AG08396 (cell line): ENCODE data around the gene DIPK1A.
"Not testable (repeated sequence)": the region's sequence is repeated elsewhere in the genome, so short reads cannot be mapped to it uniquely, and the experiment has no call there.

Source experiments
- DNase-seq: peaks from one replicate; pipeline ENCODE4 v3.0.0; 2012; ENCODE audit warnings: low spot score, mixed read lengths

DIPK1A gene

GRCh38 chr1:92980732-92981647 is 19.7 kb upstream of the DIPK1A start:
- no peak for DNase-seq

- no peak for DNase-seq
These were observed 14.4 kb upstream of the DIPK1A start for GRCh38 chr1:92975551-92976232.

DNA sequence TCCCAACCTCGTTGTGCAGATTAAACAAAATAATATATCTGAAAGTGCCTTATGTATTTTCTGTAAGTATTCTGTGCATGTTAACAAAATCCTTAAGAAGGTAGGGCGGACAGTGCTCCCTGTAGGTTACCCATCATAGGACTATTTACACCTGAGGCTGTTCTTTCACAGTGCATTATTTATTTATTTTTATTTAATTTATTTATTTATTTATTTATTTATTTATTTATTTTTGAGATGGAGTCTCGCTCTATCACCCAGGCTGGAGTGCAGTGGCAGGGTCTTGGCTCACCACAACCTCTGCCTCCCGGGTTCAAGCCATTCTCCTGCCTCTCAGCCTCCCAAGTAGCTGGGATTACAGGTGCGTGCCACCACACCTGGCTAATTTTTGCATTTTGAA is 12.8 kb upstream of the DIPK1A start:
- DNase-seq: not testable (repeated sequence)

DNA sequence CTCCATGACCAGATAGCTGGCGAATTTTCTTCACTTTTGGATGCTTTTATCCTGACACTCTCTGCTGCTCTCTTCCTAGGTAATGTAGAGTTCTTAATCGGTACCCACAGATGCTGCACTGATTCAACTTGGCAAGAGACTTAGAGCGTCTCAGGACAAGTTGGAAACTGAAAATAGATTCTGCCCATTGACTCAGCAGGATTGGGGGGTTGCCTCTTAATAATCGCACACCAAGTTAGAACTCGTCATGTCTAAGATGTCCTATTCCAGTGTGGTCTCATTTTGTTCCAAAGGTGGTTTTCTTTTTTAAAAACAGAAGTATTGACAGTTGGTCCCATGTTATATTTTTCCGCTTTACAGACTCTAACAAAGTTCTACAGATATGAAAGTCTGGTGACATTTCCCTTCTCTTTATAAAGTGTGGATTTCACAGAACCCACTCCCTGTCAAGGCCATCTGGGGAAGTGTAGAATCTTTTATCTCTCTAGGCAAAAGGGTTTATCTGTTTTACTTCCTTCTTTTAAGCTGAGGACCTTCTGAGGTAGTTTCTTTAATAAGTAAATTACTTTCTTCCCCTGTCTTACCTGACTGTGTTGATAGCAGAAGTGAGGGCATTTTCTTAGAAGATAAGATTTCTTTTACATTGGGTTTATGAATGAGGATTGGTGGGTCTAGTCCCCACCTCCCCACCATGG is 12.1 kb upstream of the DIPK1A start:
- DNase-seq: no peak

DNA sequence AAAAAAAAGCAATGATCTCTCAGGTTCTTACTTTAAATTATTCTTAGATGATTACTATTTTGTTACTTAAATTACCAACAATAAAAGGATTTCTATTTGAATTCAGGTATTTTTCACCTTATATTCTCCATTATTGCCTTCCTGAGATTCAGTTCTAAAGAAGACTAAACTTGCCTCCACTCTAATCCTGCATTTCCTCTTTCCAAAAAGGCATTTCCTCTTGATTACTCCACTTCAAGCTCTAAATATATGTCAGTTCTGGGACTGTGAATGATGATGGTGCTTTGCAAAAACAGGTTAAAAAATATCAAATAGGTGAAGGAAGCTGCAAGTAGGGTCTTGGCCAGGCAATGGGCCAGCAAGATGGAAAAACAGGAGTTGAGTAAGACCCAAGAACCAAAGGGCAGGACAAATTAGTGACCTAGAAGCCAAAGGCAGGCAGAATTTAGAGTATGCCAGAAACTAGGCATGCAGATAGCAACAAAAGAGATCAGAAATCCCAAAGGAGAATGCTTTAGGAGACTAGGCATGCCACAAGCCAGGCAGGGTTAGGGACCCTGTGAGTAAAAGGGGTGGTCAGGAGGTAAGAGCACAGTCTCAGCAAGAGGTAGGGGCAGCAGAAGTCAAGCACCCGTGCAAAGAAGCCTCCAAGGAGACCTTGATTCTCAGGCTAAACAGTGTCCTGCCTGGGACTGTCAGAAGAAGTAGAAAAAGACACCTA is 11.3 kb upstream of the DIPK1A start:
- no peak for DNase-seq

- not testable (repeated sequence) for DNase-seq
These were observed 10.7 kb upstream of the DIPK1A start for GRCh38 chr1:92971932-92972331.

DNA sequence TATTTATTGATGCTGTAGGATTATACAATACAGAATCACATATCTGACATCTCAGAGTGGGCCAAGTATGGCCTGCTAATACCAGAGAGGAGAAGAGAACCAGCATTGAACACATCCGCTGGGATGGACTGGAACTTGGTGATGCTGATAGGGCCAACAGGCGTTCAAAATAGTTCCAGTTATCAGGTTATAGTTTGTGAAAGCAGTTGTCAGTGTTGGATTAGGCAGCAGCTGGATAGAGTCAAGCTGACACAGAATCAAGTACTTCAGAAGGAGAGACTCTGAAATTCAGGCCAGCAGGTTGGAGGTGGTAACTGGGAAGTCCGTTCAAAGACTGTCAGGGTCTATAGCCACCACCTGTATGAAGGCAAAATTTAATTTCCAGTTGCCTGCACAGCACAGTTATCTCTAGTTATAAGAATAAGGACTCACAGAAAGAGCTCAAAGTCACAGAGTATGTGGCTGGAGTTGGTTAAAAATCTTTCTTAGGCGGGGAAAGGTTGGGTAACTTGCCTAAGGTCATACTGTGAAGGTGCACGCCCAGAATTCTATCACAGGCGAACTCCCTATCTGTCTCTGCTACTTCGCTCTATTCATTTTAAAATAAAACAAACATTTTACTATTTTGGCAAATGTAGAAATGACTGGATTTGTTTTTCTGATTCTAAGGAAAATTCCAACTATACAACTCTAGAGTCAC is 9.9 kb upstream of the DIPK1A start:
- DNase-seq: no peak

DNA sequence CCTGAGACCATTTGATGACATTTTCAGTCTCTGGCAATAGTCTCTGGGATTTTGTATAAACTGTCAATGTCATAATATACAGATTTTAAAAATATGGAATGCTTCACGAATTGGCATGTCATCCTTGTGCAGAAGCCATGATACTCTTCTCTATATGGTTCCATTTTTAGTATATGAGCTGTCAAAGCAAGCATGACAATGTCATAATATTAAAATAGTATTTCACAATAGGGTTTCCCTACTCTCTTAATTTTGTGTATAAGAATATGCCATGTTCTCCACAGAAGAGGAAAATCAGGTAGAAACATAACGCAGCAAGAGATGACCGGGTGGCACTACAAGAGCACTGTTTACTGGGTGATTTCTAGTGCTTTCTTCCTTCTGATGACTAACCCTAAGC is 8.3 kb upstream of the DIPK1A start:
- DNase-seq: no peak

DNA sequence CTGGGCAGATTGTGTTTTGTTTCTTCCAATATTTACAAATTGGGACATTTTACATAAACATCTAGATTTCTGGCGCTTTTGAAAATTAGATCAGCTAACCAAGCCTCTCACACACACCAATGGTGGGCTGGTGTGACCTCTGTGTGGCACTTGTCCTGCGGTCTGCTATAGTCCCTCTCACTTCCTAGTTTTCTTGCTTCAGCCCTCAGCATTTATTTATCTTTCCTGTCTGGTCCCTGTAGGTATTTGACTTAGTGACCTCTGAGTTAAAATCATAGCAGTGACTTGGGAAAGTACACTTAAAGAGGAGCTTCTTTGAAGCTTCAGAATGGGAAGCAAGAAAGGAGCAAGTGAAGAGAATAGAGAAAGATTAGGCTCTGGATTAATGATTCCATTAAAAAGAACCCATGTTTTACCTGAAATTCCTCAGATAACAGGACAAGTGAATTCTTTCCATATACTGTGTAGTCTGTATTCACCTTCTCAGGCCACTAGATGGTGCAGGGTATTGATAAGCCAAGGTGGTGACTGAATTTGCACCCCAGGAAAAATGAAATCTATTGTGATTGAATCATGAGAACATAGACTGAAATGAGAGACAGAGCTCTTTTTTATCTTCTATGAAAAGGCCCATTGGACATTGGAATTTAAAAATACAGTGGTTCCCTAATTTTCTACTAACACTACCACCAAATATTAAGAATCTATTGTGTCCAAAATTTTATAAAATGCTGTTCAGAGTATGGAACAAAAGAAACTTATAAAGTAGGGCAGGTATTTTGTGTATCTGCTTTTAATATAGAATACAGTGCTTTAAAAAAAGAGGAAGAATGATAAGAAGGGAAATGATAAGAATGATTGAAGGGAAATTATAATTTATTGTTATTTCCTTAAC is 7.1 kb upstream of the DIPK1A start:
- DNase-seq: peak; percentile 21

- no peak for DNase-seq
These were observed 3.7 kb upstream of the DIPK1A start for GRCh38 chr1:92964998-92965397.

DNA sequence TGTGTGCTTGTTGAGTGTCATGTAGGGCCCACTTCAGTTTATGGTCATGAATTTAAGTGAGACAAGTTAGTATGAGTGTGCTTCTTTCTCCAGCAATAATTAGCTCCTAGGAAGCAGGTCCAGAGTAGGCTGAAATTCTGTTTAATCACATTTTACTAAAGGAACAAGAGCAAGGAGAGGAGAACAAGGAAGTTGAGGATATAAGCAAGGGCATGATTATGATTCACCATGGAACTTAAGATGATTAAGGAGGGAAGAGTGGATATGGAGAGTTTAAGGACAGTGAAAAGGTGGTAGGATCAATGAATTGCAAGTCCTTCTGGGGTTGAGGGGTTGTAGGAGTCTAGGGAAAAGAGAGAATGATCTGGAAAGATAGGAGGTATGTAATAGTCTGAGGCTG is 3.1 kb upstream of the DIPK1A start:
- DNase-seq: no peak

DNA sequence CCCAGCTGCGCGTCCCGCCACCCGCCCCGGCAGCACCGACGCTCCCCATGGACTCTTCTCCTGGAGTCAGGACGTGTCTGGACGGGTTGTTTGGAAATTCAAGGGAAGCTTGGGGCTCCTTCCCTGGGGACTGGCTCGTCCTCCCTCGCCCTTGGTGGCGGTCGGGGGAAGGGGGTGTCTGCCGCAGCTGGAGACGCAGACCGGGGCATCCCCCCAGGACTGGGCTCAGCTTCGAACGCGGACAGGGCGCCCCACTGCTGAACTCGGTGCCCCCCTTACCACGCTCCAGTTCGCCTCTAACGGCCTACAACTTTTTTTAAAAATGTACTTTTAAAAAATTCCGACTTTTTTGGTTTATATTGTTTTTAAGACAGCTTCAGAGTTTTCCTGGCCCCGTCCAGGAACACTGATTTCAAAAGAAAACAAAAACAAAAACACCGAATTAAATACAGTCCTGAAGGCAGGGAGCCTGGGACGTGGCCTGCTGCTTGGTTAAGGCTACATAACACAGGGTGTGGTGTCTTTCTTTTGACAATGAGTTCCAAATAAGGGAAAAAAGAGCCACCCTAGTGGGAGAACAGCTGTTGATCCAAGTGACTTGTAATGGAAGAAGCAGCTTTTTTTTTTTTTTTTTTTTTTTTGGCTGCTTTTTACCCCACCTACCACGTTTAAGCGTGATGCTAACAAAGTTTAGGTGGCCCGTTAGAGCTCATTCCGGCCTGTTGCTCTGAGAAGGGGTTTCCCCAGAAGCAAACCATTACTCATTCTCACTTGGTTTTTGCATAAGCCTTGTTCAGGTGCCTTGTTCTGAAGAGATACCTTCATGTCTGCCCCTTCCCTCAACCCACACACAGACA is 862 bp upstream of the DIPK1A start:
- peak; percentile 59 for DNase-seq

DNA sequence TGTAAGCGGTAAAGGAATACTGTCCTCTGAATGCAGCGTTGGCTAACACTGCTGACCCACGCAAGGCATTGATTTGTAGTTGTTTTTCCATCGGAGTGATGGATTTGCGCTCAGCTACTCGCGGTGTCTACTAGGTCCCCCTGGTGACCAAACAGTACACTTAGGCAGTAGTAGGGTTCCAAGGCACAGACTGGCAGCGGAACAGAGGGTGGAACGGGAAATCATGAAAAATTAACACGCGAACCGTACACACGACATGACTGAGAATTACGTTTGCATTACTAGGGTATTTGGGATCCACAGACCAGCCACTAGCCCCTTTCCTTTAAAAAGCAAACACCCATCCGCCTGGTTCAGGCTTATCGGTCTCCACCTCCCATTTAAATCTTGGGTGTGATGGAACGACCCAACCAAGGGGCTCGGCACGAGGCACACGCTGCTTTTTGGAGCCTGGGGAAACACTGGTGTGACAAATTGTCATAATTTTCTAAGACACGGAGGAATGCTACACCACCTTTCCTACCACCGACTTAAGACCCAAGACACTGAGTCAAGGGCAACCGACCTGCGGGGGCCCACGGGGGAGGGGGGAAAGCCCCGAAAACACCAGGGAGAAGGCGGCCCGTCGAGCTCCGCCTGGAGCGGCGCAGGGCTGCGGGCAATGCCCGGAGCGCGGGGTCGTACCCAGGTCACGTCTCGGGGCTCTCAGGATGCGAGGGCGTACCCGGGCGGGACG is 699 bp downstream of the DIPK1A start:
- DNase-seq: peak; percentile 81

DNA sequence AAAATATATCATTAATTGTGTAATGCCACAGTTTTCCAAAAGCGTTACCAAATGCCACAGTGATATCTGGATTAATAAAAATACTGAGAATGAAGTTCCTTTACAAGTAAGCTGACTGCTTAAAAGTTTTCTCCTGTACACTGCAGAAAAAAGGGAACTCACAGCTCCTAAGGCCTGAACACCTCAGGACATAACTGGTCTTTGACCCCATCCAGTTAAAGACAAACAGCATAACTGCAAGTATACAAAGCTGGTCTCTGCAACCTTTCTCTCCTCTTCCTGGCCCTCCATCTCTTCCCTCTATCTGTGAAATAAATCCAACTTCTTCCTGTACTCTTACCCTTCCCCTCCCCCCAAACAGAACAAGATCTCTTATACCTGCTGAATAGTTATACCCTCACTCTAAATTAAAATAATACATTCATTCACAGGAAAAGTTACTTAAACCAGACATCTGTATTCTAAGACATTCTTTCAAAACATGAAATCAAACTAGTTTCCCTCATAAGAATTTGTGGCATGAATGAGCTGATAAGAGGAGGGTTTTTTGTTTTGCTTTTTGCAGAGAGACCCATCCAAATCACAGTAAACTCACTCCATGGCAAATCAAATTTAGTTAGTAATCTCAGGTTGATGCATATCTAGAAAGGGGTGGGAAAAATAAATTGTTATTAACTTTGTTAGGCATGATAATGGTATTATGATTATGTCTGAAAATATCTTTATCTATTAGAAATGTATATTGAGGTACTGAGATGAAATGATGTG is 2.9 kb downstream of the DIPK1A start:
- DNase-seq: no peak

- DNase-seq: no peak
These were observed 4.1 kb downstream of the DIPK1A start for GRCh38 chr1:92957030-92957734.

DNA sequence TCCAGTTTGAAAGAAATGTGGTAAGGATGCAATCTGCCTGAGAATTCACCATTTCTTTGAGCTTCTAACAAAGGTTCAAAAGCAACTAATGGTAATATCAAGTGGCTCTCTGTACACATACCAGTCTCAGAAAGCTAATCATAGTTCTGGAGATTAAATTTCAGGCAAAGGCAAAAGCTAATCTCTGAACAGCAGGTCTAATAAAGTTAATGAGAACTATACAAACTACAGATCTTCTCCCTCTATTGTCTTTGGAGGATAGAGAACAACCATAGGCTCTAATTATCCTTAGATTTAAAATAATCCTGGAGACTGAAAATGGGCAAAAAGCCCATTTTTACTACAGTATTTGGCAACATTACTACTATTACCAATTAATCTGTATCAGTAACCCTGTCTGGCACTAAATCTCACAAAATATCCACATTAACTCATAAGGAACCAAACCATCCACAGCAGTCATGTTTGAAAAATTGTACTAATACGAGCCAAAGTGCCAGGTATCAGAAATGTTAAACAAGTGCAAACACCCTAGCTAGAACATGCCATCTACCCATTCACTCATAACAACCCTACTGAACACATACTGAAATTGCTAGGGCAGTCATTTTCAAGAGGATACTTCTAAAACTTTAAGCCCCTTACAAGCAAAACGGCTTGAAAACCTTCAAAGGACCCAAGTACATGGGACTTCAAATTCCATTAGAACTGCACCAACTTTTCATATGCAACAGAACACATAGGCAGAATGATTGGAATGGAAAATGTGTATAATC is 4.8 kb downstream of the DIPK1A start:
- DNase-seq: no peak

DNA sequence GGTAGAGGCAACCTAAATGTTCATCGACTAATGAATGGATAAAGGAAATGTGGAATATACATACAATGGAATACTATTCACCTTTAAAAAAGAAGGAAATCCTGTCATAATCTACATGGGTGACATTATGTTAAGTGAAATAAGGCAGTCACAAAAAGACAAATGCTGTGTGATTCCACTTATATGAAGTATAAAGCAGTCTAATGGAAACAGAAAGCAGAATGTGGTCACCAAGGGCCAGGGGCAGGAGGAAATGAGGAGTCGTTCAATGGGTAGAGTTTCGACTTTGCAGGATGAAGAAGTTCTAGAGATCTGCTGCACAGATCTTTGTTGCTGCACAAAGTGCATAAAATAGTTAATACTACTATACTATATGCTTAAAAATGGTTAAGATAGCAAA is 7.8 kb downstream of the DIPK1A start:
- no peak for DNase-seq
